Measurements from ENCODE around the gene USP17L20. TPM values are rescaled to one million over a fixed set of nuclear protein-coding genes. Genes with fewer than 3 reads are reported as not detected.
"Not testable (repeated sequence)": the region's sequence is repeated elsewhere in the genome, so short reads cannot be mapped to it uniquely, and the experiment has no call there.

USP17L20 gene
- not detected for polyA plus RNA-seq

- not testable (repeated sequence) for H3K4me3 Mint-ChIP-seq, H3K27me3 Mint-ChIP-seq, H3K9me3 Mint-ChIP-seq, H3K27ac Mint-ChIP-seq, H3K4me1 Mint-ChIP-seq, H3K36me3 Mint-ChIP-seq
These were observed at the start of gene USP17L20 for GRCh38 chr4:9257824-9258223. Gene USP17L20 (plus strand): TSS chr4:9258124. CDS start chr4:9258124, 0 bp downstream.

- not testable (repeated sequence) for H3K4me3 Mint-ChIP-seq, H3K4me1 Mint-ChIP-seq, H3K27me3 Mint-ChIP-seq, H3K27ac Mint-ChIP-seq, H3K9me3 Mint-ChIP-seq, H3K36me3 Mint-ChIP-seq
These were observed 47.6 kb upstream of the USP17L20 start, which contains the start of gene USP17L10 for GRCh38 chr4:9210357-9210756. Gene USP17L10 (plus strand): TSS chr4:9210657. CDS start chr4:9210657, 0 bp downstream.

DNA sequence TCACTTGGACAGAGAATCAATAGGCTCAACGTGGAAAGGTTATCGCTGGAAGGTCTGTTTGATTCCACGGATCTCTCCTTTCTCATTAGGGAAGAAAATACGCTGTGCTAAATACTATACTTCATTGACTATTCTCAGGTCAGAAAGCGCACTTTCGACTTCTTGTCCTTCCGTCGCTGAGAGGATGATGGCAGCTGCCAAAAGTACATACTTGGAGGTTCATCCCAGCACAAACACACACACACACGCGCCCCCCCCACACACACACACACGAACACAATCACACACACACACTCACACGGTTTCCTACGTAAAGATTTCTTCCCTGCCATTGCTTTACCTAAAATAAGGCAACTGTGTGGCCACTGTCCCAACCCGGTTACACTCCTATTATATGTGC, 43.2 kb upstream of the USP17L20 start:
- H3K36me3 Mint-ChIP-seq, H3K4me1 Mint-ChIP-seq, H3K9me3 Mint-ChIP-seq, H3K27me3 Mint-ChIP-seq, H3K4me3 Mint-ChIP-seq, H3K27ac Mint-ChIP-seq: not testable (repeated sequence)

DNA sequence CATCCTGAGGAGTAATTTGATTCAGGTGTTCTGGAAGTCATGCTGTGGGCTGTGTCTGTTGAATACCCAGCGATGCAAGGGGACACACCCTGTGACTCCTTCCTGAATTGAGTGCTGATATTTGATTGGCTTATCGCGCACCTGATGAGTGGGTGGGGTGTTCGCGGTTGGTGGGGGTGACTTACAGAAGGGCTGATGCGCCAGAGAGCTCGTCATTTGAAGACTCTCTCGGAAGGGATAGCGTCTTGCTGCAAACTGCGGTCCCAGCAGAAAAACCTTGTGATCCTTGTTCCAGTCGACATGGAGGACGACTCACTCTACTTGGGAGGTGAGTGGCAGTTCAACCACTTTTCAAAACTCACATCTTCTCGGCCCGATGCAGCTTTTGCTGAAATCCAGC, 42.8 kb upstream of the USP17L20 start, which contains the start of gene USP17L11:
Gene USP17L11 (plus strand): TSS at position 301 of the 400 bp plus-strand sequence. CDS start 0 bp downstream, at position 301.
- H3K9me3 Mint-ChIP-seq, H3K27ac Mint-ChIP-seq, H3K27me3 Mint-ChIP-seq, H3K36me3 Mint-ChIP-seq, H3K4me3 Mint-ChIP-seq, H3K4me1 Mint-ChIP-seq: not testable (repeated sequence)

- H3K4me1 Mint-ChIP-seq, H3K27ac Mint-ChIP-seq, H3K36me3 Mint-ChIP-seq, H3K27me3 Mint-ChIP-seq, H3K4me3 Mint-ChIP-seq, H3K9me3 Mint-ChIP-seq: not testable (repeated sequence)
These were observed 38.1 kb upstream of the USP17L20 start, which contains the start of gene USP17L12 for GRCh38 chr4:9219852-9220251. Gene USP17L12 (plus strand): TSS chr4:9220152. CDS start chr4:9220152, 0 bp downstream.

GRCh38 chr4:9224596-9224995, 33.3 kb upstream of the USP17L20 start, which contains the start of gene USP17L13:
Gene USP17L13 (plus strand): TSS chr4:9224896. CDS start chr4:9224896, 0 bp downstream.
- not testable (repeated sequence) for H3K4me3 Mint-ChIP-seq, H3K27me3 Mint-ChIP-seq, H3K36me3 Mint-ChIP-seq, H3K4me1 Mint-ChIP-seq, H3K9me3 Mint-ChIP-seq, H3K27ac Mint-ChIP-seq

- not testable (repeated sequence) for H3K27me3 Mint-ChIP-seq, H3K9me3 Mint-ChIP-seq, H3K27ac Mint-ChIP-seq, H3K36me3 Mint-ChIP-seq, H3K4me1 Mint-ChIP-seq, H3K4me3 Mint-ChIP-seq
These were observed 27.7 kb upstream of the USP17L20 start for GRCh38 chr4:9230249-9230648.

DNA sequence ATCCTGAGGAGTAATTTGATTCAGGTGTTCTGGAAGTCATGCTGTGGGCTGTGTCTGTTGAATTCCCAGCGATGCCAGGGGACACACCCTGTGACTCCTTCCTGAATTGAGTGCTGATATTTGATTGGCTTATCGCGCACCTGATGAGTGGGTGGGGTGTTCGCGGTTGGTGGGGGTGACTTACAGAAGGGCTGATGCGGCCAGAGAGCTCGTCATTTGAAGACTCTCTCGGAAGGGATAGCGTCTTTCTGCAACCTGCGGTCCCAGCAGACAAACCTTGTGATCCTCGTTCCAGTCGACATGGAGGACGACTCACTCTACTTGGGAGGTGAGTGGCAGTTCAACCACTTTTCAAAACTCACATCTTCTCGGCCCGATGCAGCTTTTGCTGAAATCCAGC, 23.8 kb upstream of the USP17L20 start, which contains the start of gene USP17L15:
Gene USP17L15 (plus strand): TSS at position 301 of the 400 bp plus-strand sequence. CDS start 0 bp downstream, at position 301.
- not testable (repeated sequence) for H3K36me3 Mint-ChIP-seq, H3K27me3 Mint-ChIP-seq, H3K9me3 Mint-ChIP-seq, H3K27ac Mint-ChIP-seq, H3K4me1 Mint-ChIP-seq, H3K4me3 Mint-ChIP-seq

DNA sequence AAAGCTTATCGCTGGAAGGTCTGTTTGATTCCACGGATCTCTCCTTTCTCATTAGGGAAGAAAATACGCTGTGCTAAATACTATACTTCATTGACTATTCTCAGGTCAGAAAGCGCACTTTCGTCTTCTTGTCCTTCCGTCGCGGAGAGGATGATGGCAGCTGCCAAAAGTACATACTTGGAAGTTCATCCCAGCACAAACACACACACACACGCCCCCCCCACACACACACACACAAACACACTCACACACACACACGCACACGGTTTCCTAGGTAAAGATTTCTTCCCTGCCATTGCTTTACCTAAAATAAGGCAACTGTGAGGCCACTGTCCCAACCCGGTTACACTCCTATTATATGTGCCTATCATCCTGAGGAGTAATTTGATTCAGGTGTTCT, 19.5 kb upstream of the USP17L20 start:
- not testable (repeated sequence) for H3K4me1 Mint-ChIP-seq, H3K27ac Mint-ChIP-seq, H3K9me3 Mint-ChIP-seq, H3K27me3 Mint-ChIP-seq, H3K36me3 Mint-ChIP-seq, H3K4me3 Mint-ChIP-seq

- H3K4me1 Mint-ChIP-seq, H3K27ac Mint-ChIP-seq, H3K36me3 Mint-ChIP-seq, H3K9me3 Mint-ChIP-seq, H3K27me3 Mint-ChIP-seq, H3K4me3 Mint-ChIP-seq: not testable (repeated sequence)
These were observed 14.3 kb upstream of the USP17L20 start, which contains the start of gene USP17L17 for GRCh38 chr4:9243579-9243978. Gene USP17L17 (plus strand): TSS chr4:9243879. CDS start chr4:9243879, 0 bp downstream.

- H3K4me1 Mint-ChIP-seq, H3K36me3 Mint-ChIP-seq, H3K27ac Mint-ChIP-seq, H3K9me3 Mint-ChIP-seq, H3K4me3 Mint-ChIP-seq, H3K27me3 Mint-ChIP-seq: not testable (repeated sequence)
These were observed 9.8 kb upstream of the USP17L20 start, which contains the start of gene USP17L18 for GRCh38 chr4:9247953-9248680. Gene USP17L18 (plus strand): TSS chr4:9248630. CDS start chr4:9248630, 0 bp downstream.

GRCh38 chr4:9253078-9253477, 4.8 kb upstream of the USP17L20 start, which contains the start of gene USP17L19:
Gene USP17L19 (plus strand): TSS chr4:9253378. CDS start chr4:9253378, 0 bp downstream.
- H3K4me3 Mint-ChIP-seq, H3K4me1 Mint-ChIP-seq, H3K36me3 Mint-ChIP-seq, H3K27me3 Mint-ChIP-seq, H3K27ac Mint-ChIP-seq, H3K9me3 Mint-ChIP-seq: not testable (repeated sequence)

GRCh38 chr4:9262572-9262971, 4.6 kb downstream of the USP17L20 start, which contains the start of gene USP17L21:
Gene USP17L21 (plus strand): TSS chr4:9262872. CDS start chr4:9262872, 0 bp downstream.
- H3K9me3 Mint-ChIP-seq, H3K27me3 Mint-ChIP-seq, H3K27ac Mint-ChIP-seq, H3K4me1 Mint-ChIP-seq, H3K36me3 Mint-ChIP-seq, H3K4me3 Mint-ChIP-seq: not testable (repeated sequence)

DNA sequence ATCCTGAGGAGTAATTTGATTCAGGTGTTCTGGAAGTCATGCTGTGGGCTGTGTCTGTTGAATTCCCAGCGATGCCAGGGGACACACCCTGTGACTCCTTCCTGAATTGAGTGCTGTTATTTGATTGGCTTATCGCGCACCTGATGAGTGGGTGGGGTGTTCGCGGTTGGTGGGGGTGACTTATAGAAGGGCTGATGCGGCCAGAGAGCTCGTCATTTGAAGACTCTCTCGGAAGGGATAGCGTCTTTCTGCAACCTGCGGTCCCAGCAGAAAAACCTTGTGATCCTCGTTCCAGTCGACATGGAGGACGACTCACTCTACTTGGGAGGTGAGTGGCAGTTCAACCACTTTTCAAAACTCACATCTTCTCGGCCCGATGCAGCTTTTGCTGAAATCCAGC, 9.4 kb downstream of the USP17L20 start, which contains the start of gene USP17L22:
Gene USP17L22 (plus strand): TSS at position 301 of the 400 bp plus-strand sequence. CDS start 0 bp downstream, at position 301.
- not testable (repeated sequence) for H3K27ac Mint-ChIP-seq, H3K27me3 Mint-ChIP-seq, H3K4me3 Mint-ChIP-seq, H3K9me3 Mint-ChIP-seq, H3K36me3 Mint-ChIP-seq, H3K4me1 Mint-ChIP-seq

DNA sequence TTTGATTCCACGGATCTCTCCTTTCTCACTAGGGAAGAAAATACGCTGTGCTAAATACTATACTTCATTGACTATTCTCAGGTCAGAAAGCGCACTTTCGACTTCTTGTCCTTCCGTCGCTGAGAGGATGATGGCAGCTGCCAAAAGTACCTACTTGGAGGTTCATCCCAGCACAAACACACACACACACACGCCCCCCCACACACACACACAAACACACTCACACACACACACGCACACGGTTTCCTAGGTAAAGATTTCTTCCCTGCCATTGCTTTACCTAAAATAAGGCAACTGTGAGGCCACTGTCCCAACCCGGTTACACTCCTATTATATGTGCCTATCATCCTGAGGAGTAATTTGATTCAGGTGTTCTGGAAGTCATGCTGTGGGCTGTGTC, 13.8 kb downstream of the USP17L20 start:
- H3K9me3 Mint-ChIP-seq, H3K4me3 Mint-ChIP-seq, H3K36me3 Mint-ChIP-seq, H3K27me3 Mint-ChIP-seq, H3K4me1 Mint-ChIP-seq, H3K27ac Mint-ChIP-seq: not testable (repeated sequence)
